Measurements from ENCODE around the gene C17orf114.

GRCh38 chr17:4839221-4839620 lies 37.1 kb upstream of the C17orf114 start:
- TF ChIP-seq CTCF (conservative IDR thresholded peaks at IDR 0.05; ENCODE audit: low read length) (no peak), EZH2phosphoT487 (IDR thresholded peaks at IDR 0.05; ENCODE audit: borderline replicate concordance, low read depth, low read length) (no peak)

Measured in OCI-LY7 (cell line).